Endothelial cell of umbilical vein (primary cell): ENCODE results near the gene IL32. TPM values are rescaled to one million over a fixed set of nuclear protein-coding genes. Genes with fewer than 3 reads are reported as not detected.

Experiments used
- BruUV-seq: library from RNA; stranded (reverse); fragments of 400-500 nt; replicated peaks from 2 replicates; lab custom pipeline; 2021; lab: Mats Ljungman, UMichigan
- CTCF ChIA-PET: fragments of 300-600, 350-600 bp; sonication (Branson Sonifier 250); formaldehyde crosslinking; loops from one replicate; lab custom pipeline; 2021; ENCODE audit warnings: antibody characterized with exemption, inconsistent platforms; lab: Charles Lee
- POLR2A ChIA-PET: fragments of 300-600, 350-600 bp; sonication (Branson Sonifier 250); formaldehyde crosslinking; loops from one replicate; lab custom pipeline; 2021; ENCODE audit warnings: antibody characterized with exemption, inconsistent platforms; lab: Charles Lee
- DNase-seq: peaks from one replicate; pipeline ENCODE4 v3.0.0-alpha.2; 2011; ENCODE audit warnings: low read depth, low spot score
- FAIRE-seq: peaks from 2 replicates; lab custom pipeline; 2011; peaks lifted over from hg19 to GRCh38; lab: Jason Lieb, UNC
- H2AFZ ChIP-seq: 2 replicates; pipeline ENCODE4 v1.6.0; 2012; ENCODE audit warnings: low read depth, low read length, control low read depth, inconsistent platforms
- H3K27ac ChIP-seq: 2 replicates; pipeline ENCODE4 v1.5.1; 2011; ENCODE audit warnings: low read depth, mild to moderate bottlenecking, control low read depth, low read length, moderate library complexity; ENCODE audit not compliant: insufficient read depth
- H3K27me3 ChIP-seq, 2 experiments: 2 replicates each; pipeline versions ENCODE4 v1.6.0 to v1.6.1; 2011; ENCODE audit warnings: low read length in 2 of 2, mixed read lengths in 1 of 2; ENCODE audit not compliant: control insufficient read depth in 2 of 2, insufficient read depth in 2 of 2
- H3K36me3 ChIP-seq, 2 experiments: 2 replicates in 1 of 2; 3 replicates in 1 of 2; pipeline ENCODE4 v1.5.1; 2011; ENCODE audit warnings: low read length in 2 of 2, mild to moderate bottlenecking in 1 of 2, moderate library complexity in 1 of 2; ENCODE audit not compliant: control insufficient read depth in 2 of 2, insufficient read depth in 2 of 2; ENCODE audit errors: extremely low read depth in 1 of 2
- H3K4me1 ChIP-seq: 3 replicates; pipeline ENCODE4 v1.5.1; 2011; ENCODE audit warnings: mild to moderate bottlenecking, low read length; ENCODE audit not compliant: control insufficient read depth, insufficient read depth; ENCODE audit errors: extremely low read depth
- H3K4me2 ChIP-seq: 2 replicates; pipeline ENCODE4 v1.6.1; 2011; ENCODE audit warnings: low read length, control low read depth, mixed read lengths; ENCODE audit not compliant: insufficient read depth
- H3K4me3 ChIP-seq, 3 experiments: fragments of 200-600 bp in 1 of 3; sonication (generic), shearing (Covaris generic) in 1 of 3; replicated peaks in 1 of 3; 2 replicates each; pipeline ENCODE4 v1.5.1; 2011 to 2016; ENCODE audit warnings: control low read depth in 3 of 3, low read length in 3 of 3, mild to moderate bottlenecking in 2 of 3, inconsistent platforms in 1 of 3, low read depth in 1 of 3, moderate library complexity in 1 of 3; ENCODE audit not compliant: insufficient read depth in 1 of 3
- H3K79me2 ChIP-seq: 2 replicates; pipeline ENCODE4 v1.6.0; 2012; ENCODE audit warnings: low read length, inconsistent platforms; ENCODE audit not compliant: control insufficient read depth, insufficient read depth
- H3K9ac ChIP-seq: replicated peaks from 2 replicates; pipeline ENCODE3; 2011; ENCODE audit warnings: low read length, control low read depth; ENCODE audit not compliant: insufficient read depth; ENCODE audit errors: extremely low read depth
- H3K9me1 ChIP-seq: replicated peaks from 3 replicates; pipeline ENCODE4 v1.6.0; 2011; ENCODE audit warnings: mild to moderate bottlenecking, low read length; ENCODE audit not compliant: control insufficient read depth, insufficient read depth; ENCODE audit errors: extremely low read depth
- H3K9me3 ChIP-seq: replicated peaks from 2 replicates; pipeline ENCODE4 v1.5.1; 2012; ENCODE audit warnings: low read length, inconsistent platforms; ENCODE audit not compliant: control insufficient read depth, insufficient read depth
- H4K20me1 ChIP-seq: replicated peaks from 2 replicates; pipeline ENCODE3; 2011; ENCODE audit warnings: mild to moderate bottlenecking, low read length; ENCODE audit not compliant: control insufficient read depth, insufficient read depth; ENCODE audit errors: extremely low read depth
- FOS ChIP-seq: IDR thresholded peaks from 2 replicates; pipeline ENCODE4 v1.6.1; 2011; ENCODE audit warnings: mild to moderate bottlenecking, low read length, moderate library complexity, borderline replicate concordance; ENCODE audit not compliant: insufficient read depth
- MYC ChIP-seq: IDR thresholded peaks from one replicate; pipeline ENCODE4 v1.6.1; 2011; ENCODE audit warnings: mild to moderate bottlenecking, low read depth, low read length
- POLR2A ChIP-seq: IDR thresholded peaks from 2 replicates; pipeline ENCODE4 v1.6.1; 2012; ENCODE audit warnings: low read depth, mild to moderate bottlenecking, control low read depth, low read length
- POLR2AphosphoS5 ChIP-seq: IDR thresholded peaks from 2 replicates; pipeline ENCODE4 v1.6.1; 2012; ENCODE audit warnings: low read depth, mild to moderate bottlenecking, control low read depth, low read length, moderate library complexity; ENCODE audit not compliant: insufficient read depth
- dilution Hi-C: fragments of 300-500 bp; cut with MboI; formaldehyde crosslinking; loops from one replicate; pipeline ENCODE4 v1.15.0; 2019; ENCODE audit warnings: low sequenced_read_pairs; ENCODE audit not compliant: extremely low pct_ligation_motif_present
- intact Hi-C: fragments of 100-400 bp; cut with micrococcal nuclease; formaldehyde crosslinking; loops from one replicate; pipeline ENCODE4 v1.10.0; 2022
- polyA plus RNA-seq, 4 experiments: library from polyadenylated mRNA; depleted of rRNA in 3 of 4; stranded (reverse) in 3 of 4; unstranded in 1 of 4; fragments of >200 nt; gene quantifications; 2 replicates each; pipeline versions ENCODE4 v1.2.1 to v1.2.3, GENCODE V29; 2011 to 2012; ENCODE audit warnings: missing spikeins in 1 of 4
- total RNA-seq: library from RNA; stranded (reverse); gene quantifications from 2 replicates; pipeline ENCODE4 v1.2.3, GENCODE V29; 2021
- TF ChIP-seq, protein P1 (sequence below), 2 donors: IDR thresholded peaks; 1 replicate in 1 of 2; 2 replicates in 1 of 2; pipeline ENCODE4 v1.5.1; 2011; ENCODE audit warnings: low read length in 2 of 2, mild to moderate bottlenecking in 2 of 2, moderate library complexity in 2 of 2, control low read depth in 1 of 2, inconsistent platforms in 1 of 2, low read depth in 1 of 2; ENCODE audit not compliant: insufficient read depth in 1 of 2; ENCODE audit errors: extremely low read depth in 1 of 2
- TF ChIP-seq, protein P2 (sequence below): IDR thresholded peaks from 2 replicates; pipeline ENCODE4 v1.6.1; 2011; ENCODE audit not compliant: insufficient read depth, insufficient read length

IL32 gene
- total and polyA plus RNA-seq, 2 donors (not counting 3 experiments of a cell fraction or from before 2014, with no cell fraction given) = 55.7 to 336 TPM

DNA sequence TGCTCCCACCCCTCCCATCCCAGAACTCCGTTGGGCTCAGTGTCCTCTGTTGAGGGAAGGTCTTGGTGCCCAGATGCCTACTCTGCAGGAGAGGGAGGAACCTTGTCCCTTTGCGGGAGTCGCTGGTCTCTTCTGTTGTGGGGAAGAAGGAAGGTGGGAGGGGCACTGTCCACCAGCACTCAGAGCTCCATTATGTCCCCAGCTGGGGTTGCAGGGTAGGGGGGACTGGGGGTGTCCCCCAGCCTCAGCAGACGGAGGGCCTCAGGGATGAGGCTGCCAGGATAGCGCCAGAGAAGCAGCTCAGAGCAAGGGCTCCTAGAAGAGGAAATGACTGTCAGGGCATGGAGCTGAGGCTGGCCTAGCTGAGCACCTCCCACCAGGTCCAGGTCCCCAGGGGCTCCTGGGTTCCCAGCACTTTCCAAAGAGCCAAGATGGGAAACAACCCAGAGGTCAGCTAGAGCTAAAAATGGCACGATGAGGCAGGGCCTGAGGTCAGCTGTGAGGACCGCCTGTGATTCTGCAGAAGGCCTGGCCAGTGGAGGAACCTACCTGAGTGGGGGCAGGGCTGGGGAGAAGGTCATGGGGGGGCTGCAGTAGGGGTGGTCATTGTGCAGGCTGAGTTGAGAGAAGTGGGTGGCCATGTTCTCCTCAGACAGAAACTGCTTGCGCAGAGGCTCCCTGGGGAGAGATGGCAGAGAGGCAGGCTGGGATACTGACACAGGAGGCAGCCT, 42.6 kb upstream of the IL32 start:
- peak overlapping the region; percentile 83 for H3K4me2 ChIP-seq
- POLR2A ChIA-PET = no interaction called here
- no peaks in the 10 kb centered on the region for H3K9me1 ChIP-seq
- peak overlapping the region; percentile 90 for H3K9ac ChIP-seq
- peak; percentile 16 for DNase-seq
- FAIRE-seq = peak; percentile 78
- TF ChIP-seq FOS = no peak
- TF ChIP-seq, protein P1, sequence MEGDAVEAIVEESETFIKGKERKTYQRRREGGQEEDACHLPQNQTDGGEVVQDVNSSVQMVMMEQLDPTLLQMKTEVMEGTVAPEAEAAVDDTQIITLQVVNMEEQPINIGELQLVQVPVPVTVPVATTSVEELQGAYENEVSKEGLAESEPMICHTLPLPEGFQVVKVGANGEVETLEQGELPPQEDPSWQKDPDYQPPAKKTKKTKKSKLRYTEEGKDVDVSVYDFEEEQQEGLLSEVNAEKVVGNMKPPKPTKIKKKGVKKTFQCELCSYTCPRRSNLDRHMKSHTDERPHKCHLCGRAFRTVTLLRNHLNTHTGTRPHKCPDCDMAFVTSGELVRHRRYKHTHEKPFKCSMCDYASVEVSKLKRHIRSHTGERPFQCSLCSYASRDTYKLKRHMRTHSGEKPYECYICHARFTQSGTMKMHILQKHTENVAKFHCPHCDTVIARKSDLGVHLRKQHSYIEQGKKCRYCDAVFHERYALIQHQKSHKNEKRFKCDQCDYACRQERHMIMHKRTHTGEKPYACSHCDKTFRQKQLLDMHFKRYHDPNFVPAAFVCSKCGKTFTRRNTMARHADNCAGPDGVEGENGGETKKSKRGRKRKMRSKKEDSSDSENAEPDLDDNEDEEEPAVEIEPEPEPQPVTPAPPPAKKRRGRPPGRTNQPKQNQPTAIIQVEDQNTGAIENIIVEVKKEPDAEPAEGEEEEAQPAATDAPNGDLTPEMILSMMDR (IDR thresholded peaks at IDR 0.05; ENCODE audit: extremely low read depth in 1 of 2, insufficient read depth in 1 of 2, low read depth in 1 of 2, low read length in 2 of 2) = no peak
- peak; percentile 43 for TF ChIP-seq POLR2AphosphoS5
- TF ChIP-seq POLR2A = peak; percentile 87
- no peak for TF ChIP-seq MYC
- H3K27me3 ChIP-seq = no peaks in the 10 kb centered on the region
- H3K27ac ChIP-seq = peak overlapping the region; percentile 98
- peaks cover 2% of the 10 kb centered on the region for H3K79me2 ChIP-seq
- intact Hi-C loops = no loop called here
- dilution Hi-C loops = no loop called here
- BruUV-seq = no TSS peak
- H3K36me3 ChIP-seq = peaks cover 0 to 9% of the 10 kb centered on the region in 2 experiments
- peaks cover 18% of the 10 kb centered on the region for H3K4me1 ChIP-seq
- no peaks in the 10 kb centered on the region for H3K9me3 ChIP-seq
- no peak overlapping the region for H2AFZ ChIP-seq
- peak overlapping the region in 2 of 3 experiments; percentile 53 to 61 for H3K4me3 ChIP-seq
- no peaks in the 10 kb centered on the region for H4K20me1 ChIP-seq
- CTCF ChIA-PET = interaction anchor here (1.4 to 6.1 kb wide), 5 partner anchors 8 to 107 kb away, joined by 4 to 52 read pairs (median 9); no protein-coding TSS in a partner anchor

DNA sequence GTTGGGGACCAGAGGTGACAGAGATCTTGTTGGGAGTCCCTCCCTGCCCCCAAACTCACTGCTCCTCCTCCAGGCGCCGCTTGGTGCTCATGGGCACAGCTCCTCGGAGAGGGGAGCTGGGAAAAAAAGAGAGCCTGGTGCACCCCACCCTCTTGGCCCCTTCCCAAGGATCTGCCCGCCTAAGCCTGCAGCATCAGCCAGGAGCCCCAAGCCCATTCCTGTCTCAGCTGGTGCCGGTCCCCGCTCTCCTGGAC, 42.1 kb upstream of the IL32 start:
- H3K79me2 ChIP-seq = peaks cover 2% of the 10 kb centered on the region
- no peaks in the 10 kb centered on the region for H3K9me3 ChIP-seq
- H3K9me1 ChIP-seq = no peaks in the 10 kb centered on the region
- H3K4me2 ChIP-seq = peak overlapping the region; percentile 83
- peaks cover 0 to 9% of the 10 kb centered on the region in 2 experiments for H3K36me3 ChIP-seq
- no peaks in the 10 kb centered on the region for H3K27me3 ChIP-seq
- H3K9ac ChIP-seq = peak overlapping the region; percentile 47
- H4K20me1 ChIP-seq = no peaks in the 10 kb centered on the region
- peaks cover 18% of the 10 kb centered on the region for H3K4me1 ChIP-seq
- no TSS peak for BruUV-seq
- H2AFZ ChIP-seq = no peak overlapping the region
- peak; percentile 54 for TF ChIP-seq POLR2A
- TF ChIP-seq, protein P2, sequence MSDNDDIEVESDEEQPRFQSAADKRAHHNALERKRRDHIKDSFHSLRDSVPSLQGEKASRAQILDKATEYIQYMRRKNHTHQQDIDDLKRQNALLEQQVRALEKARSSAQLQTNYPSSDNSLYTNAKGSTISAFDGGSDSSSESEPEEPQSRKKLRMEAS = no peak
- H3K4me3 ChIP-seq = peak overlapping the region in 2 of 3 experiments; percentile 1 to 61
- intact Hi-C loops (no loop called here), dilution Hi-C loops (no loop called here)
- H3K27ac ChIP-seq = peak overlapping the region; percentile 98
- FAIRE-seq (no peak), DNase-seq (no peak)
- POLR2A ChIA-PET = no interaction called here
- CTCF ChIA-PET = interaction anchor here (1.4 to 6.1 kb wide), 3 partner anchors 7 to 79 kb away, joined by 4 to 52 read pairs (median 9); no protein-coding TSS in a partner anchor
